Measurements from ENCODE around the gene MEF2C. TPM values are rescaled to one million over a fixed set of nuclear protein-coding genes. Genes with fewer than 3 reads are reported as not detected.

The MEF2C gene
- total RNA-seq, 1 donor from 2014 or later: 54.2 TPM

DNA sequence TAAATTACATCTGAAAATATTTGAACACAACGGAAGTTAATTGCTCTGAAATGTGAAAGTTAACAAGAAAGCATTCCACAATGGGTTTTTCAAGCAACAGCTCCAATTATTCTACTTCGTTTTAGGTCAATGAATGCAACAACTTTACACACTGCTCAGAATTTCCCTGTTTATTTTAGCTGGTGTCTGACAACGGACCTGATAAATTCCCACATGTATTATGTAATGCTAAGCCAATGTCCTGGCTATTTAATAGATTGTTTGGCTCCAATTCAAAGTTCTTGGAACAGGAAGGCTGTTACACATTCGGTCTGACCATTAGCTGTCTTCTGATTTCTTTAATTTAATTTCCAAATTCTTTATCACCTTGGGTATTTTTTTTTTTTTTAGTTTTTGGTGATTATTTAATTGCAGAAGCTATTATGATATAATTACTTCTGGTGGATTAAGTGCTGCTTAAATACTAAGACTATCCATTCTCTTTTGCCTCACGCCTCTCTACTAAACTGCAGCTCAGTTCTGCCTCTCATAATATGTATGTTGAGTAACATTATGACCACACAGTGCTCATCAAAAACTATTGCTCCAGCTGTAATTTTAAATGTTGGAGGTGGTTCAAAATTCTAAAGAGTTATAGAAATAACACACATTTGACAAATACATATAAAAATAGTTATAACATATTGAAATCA, 57.9 kb downstream of the MEF2C start:
- DNase-seq: no peak
- TF ChIP-seq, protein P1, sequence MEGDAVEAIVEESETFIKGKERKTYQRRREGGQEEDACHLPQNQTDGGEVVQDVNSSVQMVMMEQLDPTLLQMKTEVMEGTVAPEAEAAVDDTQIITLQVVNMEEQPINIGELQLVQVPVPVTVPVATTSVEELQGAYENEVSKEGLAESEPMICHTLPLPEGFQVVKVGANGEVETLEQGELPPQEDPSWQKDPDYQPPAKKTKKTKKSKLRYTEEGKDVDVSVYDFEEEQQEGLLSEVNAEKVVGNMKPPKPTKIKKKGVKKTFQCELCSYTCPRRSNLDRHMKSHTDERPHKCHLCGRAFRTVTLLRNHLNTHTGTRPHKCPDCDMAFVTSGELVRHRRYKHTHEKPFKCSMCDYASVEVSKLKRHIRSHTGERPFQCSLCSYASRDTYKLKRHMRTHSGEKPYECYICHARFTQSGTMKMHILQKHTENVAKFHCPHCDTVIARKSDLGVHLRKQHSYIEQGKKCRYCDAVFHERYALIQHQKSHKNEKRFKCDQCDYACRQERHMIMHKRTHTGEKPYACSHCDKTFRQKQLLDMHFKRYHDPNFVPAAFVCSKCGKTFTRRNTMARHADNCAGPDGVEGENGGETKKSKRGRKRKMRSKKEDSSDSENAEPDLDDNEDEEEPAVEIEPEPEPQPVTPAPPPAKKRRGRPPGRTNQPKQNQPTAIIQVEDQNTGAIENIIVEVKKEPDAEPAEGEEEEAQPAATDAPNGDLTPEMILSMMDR (IDR thresholded peaks at IDR 0.05; ENCODE audit: borderline replicate concordance): no peak
- intact Hi-C loops (cut with micrococcal nuclease): loop anchor here (5.0 kb wide), 1 partner anchor 57 kb away; the partner anchor contains the start of gene MEF2C
- peaks cover 13% of the 10 kb centered on the region for H3K36me3 ChIP-seq
- H3K4me1 ChIP-seq: peaks cover 83% of the 10 kb centered on the region
- peak overlapping the region; percentile 48 for H3K4me3 ChIP-seq
- H3K27ac ChIP-seq (replicated peaks): peak overlapping the region; percentile 89
- H3K27me3 ChIP-seq (ENCODE audit: low read depth): no peaks in the 10 kb centered on the region
- H3K9me3 ChIP-seq (replicated peaks): no peaks in the 10 kb centered on the region

DNA sequence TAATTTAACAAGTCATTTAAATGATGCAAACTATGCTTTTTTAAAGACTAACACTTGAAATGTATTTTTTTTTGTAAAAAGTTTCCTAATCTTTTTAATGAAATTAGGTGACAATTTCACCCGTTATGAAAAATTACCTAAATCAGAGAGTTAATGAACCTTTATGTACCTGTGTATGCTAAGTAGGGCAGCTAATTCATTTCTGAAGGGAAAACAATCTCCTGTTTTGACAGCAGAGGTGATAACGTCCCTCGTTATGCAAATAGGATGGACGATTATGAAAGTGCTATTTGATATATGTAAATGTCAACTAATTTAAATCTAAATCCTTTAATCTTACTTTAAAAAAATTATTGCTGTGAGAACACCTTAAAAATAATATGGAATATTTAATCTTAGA, 58.8 kb downstream of the MEF2C start:
- Histone ChIP-seq H3K27me3 (ENCODE audit: low read depth) (no peaks in the 10 kb centered on the region), H3K36me3 (peaks cover 13% of the 10 kb centered on the region), H3K27ac (replicated peaks) (peak overlapping the region; percentile 89), H3K9me3 (replicated peaks) (no peaks in the 10 kb centered on the region), H3K4me1 (peaks cover 83% of the 10 kb centered on the region), H3K4me3 (peak overlapping the region; percentile 48)
- intact Hi-C loops (cut with micrococcal nuclease): no loop called here
- no peak for DNase-seq
- TF ChIP-seq, protein P1 (IDR thresholded peaks at IDR 0.05; ENCODE audit: borderline replicate concordance): no peak

DNA sequence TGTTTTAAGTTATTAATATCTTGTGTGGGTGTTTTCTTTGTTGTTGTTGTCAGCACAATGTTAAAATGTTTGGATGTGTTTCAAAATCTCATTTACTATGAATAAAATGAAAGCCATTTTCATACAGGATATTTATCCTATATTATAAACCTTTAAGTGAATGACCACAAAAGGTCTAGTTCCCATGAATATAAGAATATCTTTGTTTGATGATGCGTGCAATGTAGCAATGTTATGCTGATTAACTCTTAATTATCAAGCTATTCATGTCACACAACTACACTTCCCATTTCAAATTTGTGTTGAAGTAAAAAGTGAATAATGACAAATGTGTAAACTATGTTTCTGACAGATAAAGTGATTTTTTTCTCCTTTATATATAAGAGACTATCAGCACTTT, 59.8 kb downstream of the MEF2C start:
- intact Hi-C loops (cut with micrococcal nuclease): no loop called here
- no peak for DNase-seq
- peaks cover 13% of the 10 kb centered on the region for H3K36me3 ChIP-seq
- H3K4me3 ChIP-seq: no peak overlapping the region
- H3K27ac ChIP-seq (replicated peaks): peak overlapping the region; percentile 89
- H3K27me3 ChIP-seq (ENCODE audit: low read depth): no peaks in the 10 kb centered on the region
- peaks cover 83% of the 10 kb centered on the region for H3K4me1 ChIP-seq
- TF ChIP-seq, protein P1 (IDR thresholded peaks at IDR 0.05; ENCODE audit: borderline replicate concordance): no peak
- H3K9me3 ChIP-seq (replicated peaks): no peaks in the 10 kb centered on the region

DNA sequence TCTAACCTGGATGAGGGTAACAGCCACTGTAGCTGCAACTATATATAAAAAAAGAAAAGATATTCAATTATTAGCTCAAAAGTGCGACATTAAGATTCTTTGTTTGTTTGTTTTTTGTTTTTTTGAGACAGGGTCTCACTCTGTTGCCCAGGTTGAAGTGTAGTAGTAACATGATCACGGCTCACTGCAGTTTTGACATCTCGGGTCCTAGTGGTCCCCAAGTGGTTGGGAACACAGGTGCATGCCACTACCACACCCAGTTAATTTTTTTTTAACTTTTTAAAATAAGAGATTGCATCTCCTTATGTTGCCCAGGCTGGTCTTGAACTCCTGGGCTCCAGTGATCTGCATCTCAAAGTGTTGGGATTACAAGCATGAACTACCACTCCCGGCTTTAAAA, 61.8 kb downstream of the MEF2C start:
- intact Hi-C loops (cut with micrococcal nuclease): no loop called here
- TF ChIP-seq, protein P1 (IDR thresholded peaks at IDR 0.05; ENCODE audit: borderline replicate concordance): no peak
- H3K4me1 ChIP-seq: peaks cover 83% of the 10 kb centered on the region
- H3K27me3 ChIP-seq (ENCODE audit: low read depth): no peaks in the 10 kb centered on the region
- H3K4me3 ChIP-seq: no peak overlapping the region
- no peak overlapping the region for H3K27ac ChIP-seq (replicated peaks)
- no peaks in the 10 kb centered on the region for H3K9me3 ChIP-seq (replicated peaks)
- DNase-seq: no peak
- peaks cover 13% of the 10 kb centered on the region for H3K36me3 ChIP-seq

DNA sequence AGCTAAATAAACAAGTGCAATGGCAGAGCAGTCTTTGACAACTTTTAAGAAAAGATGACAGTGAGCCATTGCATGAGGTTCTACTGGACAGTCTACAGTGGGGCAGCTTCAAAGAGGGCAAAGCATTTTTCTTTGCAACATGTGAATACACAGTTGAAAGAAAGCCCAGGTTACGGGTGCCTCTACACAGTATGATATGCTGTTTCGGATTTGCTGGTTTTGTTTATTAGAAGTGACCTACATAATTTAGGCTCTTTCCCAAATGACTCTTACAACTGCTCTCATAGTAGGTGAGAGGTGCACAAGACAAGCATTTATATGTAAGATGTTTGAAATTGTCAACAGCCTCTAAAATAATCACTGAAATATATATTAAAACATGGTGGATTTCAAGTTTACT, 62.4 kb downstream of the MEF2C start:
- intact Hi-C loops (cut with micrococcal nuclease): no loop called here
- no peaks in the 10 kb centered on the region for H3K9me3 ChIP-seq (replicated peaks)
- DNase-seq: no peak
- H3K4me3 ChIP-seq: no peak overlapping the region
- TF ChIP-seq, protein P1 (IDR thresholded peaks at IDR 0.05; ENCODE audit: borderline replicate concordance): no peak
- peaks cover 83% of the 10 kb centered on the region for H3K4me1 ChIP-seq
- H3K27me3 ChIP-seq (ENCODE audit: low read depth): no peaks in the 10 kb centered on the region
- H3K27ac ChIP-seq (replicated peaks): no peak overlapping the region
- H3K36me3 ChIP-seq: peaks cover 13% of the 10 kb centered on the region
